22Rv1 (cell line): Measurements from ENCODE around the gene CROCC2.

Source experiments
- ZFX ChIP-seq: fragments of 450-650 bp; IDR thresholded peaks from 2 replicates; pipeline ENCODE4 v1.6.1; 2017; ENCODE audit warnings: antibody characterized with exemption, borderline replicate concordance
- TF ChIP-seq, protein P1 (sequence below): fragments of 450-650 bp; IDR thresholded peaks from 2 replicates; pipeline ENCODE4 v1.5.1; 2017; ENCODE audit warnings: mild to moderate bottlenecking

- TF ChIP-seq, protein P1, sequence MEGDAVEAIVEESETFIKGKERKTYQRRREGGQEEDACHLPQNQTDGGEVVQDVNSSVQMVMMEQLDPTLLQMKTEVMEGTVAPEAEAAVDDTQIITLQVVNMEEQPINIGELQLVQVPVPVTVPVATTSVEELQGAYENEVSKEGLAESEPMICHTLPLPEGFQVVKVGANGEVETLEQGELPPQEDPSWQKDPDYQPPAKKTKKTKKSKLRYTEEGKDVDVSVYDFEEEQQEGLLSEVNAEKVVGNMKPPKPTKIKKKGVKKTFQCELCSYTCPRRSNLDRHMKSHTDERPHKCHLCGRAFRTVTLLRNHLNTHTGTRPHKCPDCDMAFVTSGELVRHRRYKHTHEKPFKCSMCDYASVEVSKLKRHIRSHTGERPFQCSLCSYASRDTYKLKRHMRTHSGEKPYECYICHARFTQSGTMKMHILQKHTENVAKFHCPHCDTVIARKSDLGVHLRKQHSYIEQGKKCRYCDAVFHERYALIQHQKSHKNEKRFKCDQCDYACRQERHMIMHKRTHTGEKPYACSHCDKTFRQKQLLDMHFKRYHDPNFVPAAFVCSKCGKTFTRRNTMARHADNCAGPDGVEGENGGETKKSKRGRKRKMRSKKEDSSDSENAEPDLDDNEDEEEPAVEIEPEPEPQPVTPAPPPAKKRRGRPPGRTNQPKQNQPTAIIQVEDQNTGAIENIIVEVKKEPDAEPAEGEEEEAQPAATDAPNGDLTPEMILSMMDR: no peak
- TF ChIP-seq ZFX: no peak
These were observed 125.5 kb downstream of the CROCC2 start for GRCh38 chr2:241031436-241032165.
